CD4-positive, alpha-beta T cell (primary cell): ENCODE data around the gene PMM1. TPM values are rescaled to one million over a fixed set of nuclear protein-coding genes. Genes with fewer than 3 reads are reported as not detected.
"Not testable (repeated sequence)": the region's sequence is repeated elsewhere in the genome, so short reads cannot be mapped to it uniquely, and the experiment has no call there.

Source experiments
- ATAC-seq: fragments of 200-7000 bp; cut with Tn5 transposase; one replicate; pipeline ENCODE4 v1.10.0; 2022; ENCODE audit warnings: mild to moderate bottlenecking; ENCODE audit not compliant: poor library complexity
- CTCF ChIA-PET: fragments of 350-600 bp; sonication (Branson Sonifier 250); formaldehyde crosslinking; loops from one replicate; lab custom pipeline; 2021; ENCODE audit warnings: antibody characterized with exemption, inconsistent platforms; lab: Charles Lee
- POLR2A ChIA-PET: fragments of 350-600 bp; sonication (Branson Sonifier 250); formaldehyde crosslinking; loops from one replicate; lab custom pipeline; 2021; ENCODE audit warnings: antibody characterized with exemption, inconsistent platforms; lab: Charles Lee
- DNase-seq, 14 experiments: peaks; one replicate each; pipeline ENCODE4 v3.0.0-alpha.2; 2013 to 2020; ENCODE audit warnings: mixed read lengths in 2 of 14
- H3K27ac ChIP-seq, 2 donors: one replicate each; pipeline versions ENCODE4 v1.5.1 to v1.7.0; 2013; ENCODE audit warnings: low read length in 2 of 2, low read depth in 1 of 2, mild to moderate bottlenecking in 1 of 2
- H3K27me3 ChIP-seq, 2 experiments: 1 replicate in 1 of 2; 2 replicates in 1 of 2; pipeline versions ENCODE4 v1.6.1 to v1.7.0; 2013; ENCODE audit warnings: low read length in 2 of 2, control low read depth in 1 of 2, mild to moderate bottlenecking in 1 of 2, moderate library complexity in 1 of 2; ENCODE audit not compliant: insufficient read depth in 2 of 2, control insufficient read depth in 1 of 2
- H3K36me3 ChIP-seq: one replicate; pipeline ENCODE4 v1.6.1; 2013; ENCODE audit warnings: low read length, control low read depth; ENCODE audit not compliant: insufficient read depth
- H3K4me1 ChIP-seq: one replicate; pipeline ENCODE4 v1.6.1; 2013; ENCODE audit warnings: low read length, control low read depth; ENCODE audit not compliant: insufficient read depth
- H3K4me3 ChIP-seq: one replicate; pipeline ENCODE4 v1.5.1; 2013; ENCODE audit warnings: mild to moderate bottlenecking, low read length, moderate library complexity
- H3K9me3 ChIP-seq, 2 experiments: 1 replicate in 1 of 2; 2 replicates in 1 of 2; pipeline versions ENCODE4 v1.6.1 to v1.7.0; 2013; ENCODE audit warnings: low read length in 2 of 2, mild to moderate bottlenecking in 2 of 2, control low read depth in 1 of 2, moderate library complexity in 1 of 2; ENCODE audit not compliant: control insufficient read depth in 1 of 2, insufficient read depth in 1 of 2
- H3K27ac Mint-ChIP-seq: one replicate; pipeline ENCODE4 v1.8.0; 2020; ENCODE audit warnings: mixed read lengths
- H3K27me3 Mint-ChIP-seq: one replicate; pipeline ENCODE4 v1.8.0; 2021; ENCODE audit warnings: mixed read lengths
- H3K36me3 Mint-ChIP-seq: one replicate; pipeline ENCODE4 v1.8.0; 2021; ENCODE audit warnings: low read depth, mixed read lengths
- H3K4me1 Mint-ChIP-seq: one replicate; pipeline ENCODE4 v1.8.0; 2021; ENCODE audit warnings: low read depth, mixed read lengths
- H3K4me3 Mint-ChIP-seq: one replicate; pipeline ENCODE4 v1.8.0; 2020; ENCODE audit warnings: mild to moderate bottlenecking, mixed read lengths
- H3K9me3 Mint-ChIP-seq: one replicate; pipeline ENCODE4 v1.8.0; 2020; ENCODE audit warnings: mixed read lengths
- CTCF ChIP-seq: fragments of 200-600 bp; IDR thresholded peaks from one replicate; pipeline ENCODE4 v1.8.0; 2022; ENCODE audit warnings: antibody characterized with exemption, mild to moderate bottlenecking
- intact Hi-C, 2 experiments: fragments of 100-400 bp; cut with DNase I in 1 of 2; cut with micrococcal nuclease in 1 of 2; formaldehyde crosslinking; loops; one replicate each; pipeline versions ENCODE4 v1.15.1 to v1.9.0; 2023 to 2025; cut with DNase I, micrococcal nuclease
- total RNA-seq, 174 experiments: library from RNA in 2 of 174; stranded (reverse) in 2 of 174; gene quantifications; one replicate each; pipeline ENCODE4 v1.2.3 and lab custom pipeline; 2021 to 2026

Gene PMM1
- total RNA-seq, 2 experiments from 2014 or later, result 24.8 to 25.5 TPM

GRCh38 chr22:41561335-41561734 lies 28.3 kb downstream of the PMM1 start:
- H3K27ac ChIP-seq, result no peak overlapping the region
- peaks cover 18 to 20% of the 10 kb centered on the region in 2 experiments for H3K27me3 ChIP-seq
- ChIA-PET POLR2A (no interaction called here), CTCF (no interaction called here)
- DNase-seq (no peak), ATAC-seq (no peak)
- H3K27me3 Mint-ChIP-seq, result peaks cover 26% of the 10 kb centered on the region
- no peak for TF ChIP-seq CTCF
- no peak overlapping the region for H3K27ac Mint-ChIP-seq
- H3K36me3 Mint-ChIP-seq, result no peaks in the 10 kb centered on the region
- no peaks in the 10 kb centered on the region for H3K36me3 ChIP-seq
- H3K4me1 Mint-ChIP-seq, result no peaks in the 10 kb centered on the region
- H3K4me3 Mint-ChIP-seq, result no peak overlapping the region
- no peaks in the 10 kb centered on the region for H3K9me3 ChIP-seq
- no peak overlapping the region for H3K4me3 ChIP-seq
- intact Hi-C loops, result no loop called here
- H3K9me3 Mint-ChIP-seq, result no peaks in the 10 kb centered on the region
- H3K4me1 ChIP-seq, result no peaks in the 10 kb centered on the region

GRCh38 chr22:41560095-41560471 lies 29.6 kb downstream of the PMM1 start:
- CTCF ChIA-PET, result no interaction called here
- peaks cover 18 to 20% of the 10 kb centered on the region in 2 experiments for H3K27me3 ChIP-seq
- H3K9me3 Mint-ChIP-seq, result no peaks in the 10 kb centered on the region
- no peak overlapping the region for H3K4me3 Mint-ChIP-seq
- no peaks in the 10 kb centered on the region for H3K36me3 Mint-ChIP-seq
- POLR2A ChIA-PET, result no interaction called here
- no peak overlapping the region for H3K27ac Mint-ChIP-seq
- H3K27ac ChIP-seq, result no peak overlapping the region
- peaks cover 28% of the 10 kb centered on the region for H3K27me3 Mint-ChIP-seq
- no peak for TF ChIP-seq CTCF
- no peak for ATAC-seq
- no peaks in the 10 kb centered on the region for H3K4me1 Mint-ChIP-seq
- no peaks in the 10 kb centered on the region for H3K36me3 ChIP-seq
- no peaks in the 10 kb centered on the region for H3K4me1 ChIP-seq
- no peak for DNase-seq
- intact Hi-C loops, result no loop called here
- H3K4me3 ChIP-seq, result no peak overlapping the region
- no peaks in the 10 kb centered on the region for H3K9me3 ChIP-seq

- H3K27ac Mint-ChIP-seq, H3K4me3 ChIP-seq, POLR2A ChIA-PET, H3K9me3 ChIP-seq, H3K27ac ChIP-seq, H3K36me3 Mint-ChIP-seq, H3K4me1 ChIP-seq, H3K36me3 ChIP-seq, DNase-seq, H3K9me3 Mint-ChIP-seq, H3K4me1 Mint-ChIP-seq, intact Hi-C loops, ATAC-seq, H3K4me3 Mint-ChIP-seq: not testable (repeated sequence)
- CTCF ChIA-PET, result interaction anchor here (1.1 kb wide), 1 partner anchor 154 kb away, joined by 4 read pairs; no protein-coding TSS in a partner anchor
- peaks cover 28% of the 10 kb centered on the region for H3K27me3 Mint-ChIP-seq
- peaks cover 18 to 20% of the 10 kb centered on the region in 2 experiments for H3K27me3 ChIP-seq
Measured at GRCh38 chr22:41558241-41558630, 31.4 kb downstream of the PMM1 start.
